ENCODE data around the gene OXGR1. TPM values are rescaled to one million over a fixed set of nuclear protein-coding genes. Genes with fewer than 3 reads are reported as not detected.

OXGR1 gene
- total and polyA plus RNA-seq, 7 donors, result 0.03 to 0.06 (median 0.05) TPM; not detected in 4

- no peak overlapping the region for H3K27ac ChIP-seq
- H3K4me3 ChIP-seq, result no peak overlapping the region
- no peak for TF ChIP-seq CTCF (IDR thresholded peaks at IDR 0.05)
- intact Hi-C loops (cut with DNase I), result no loop called here
- peaks cover 3 to 37% (median 6%) of the 10 kb centered on the region in 3 donors for H3K27me3 ChIP-seq (ENCODE audit: insufficient read depth in 3 of 3, low read length in 2 of 3)
- H3K9me3 ChIP-seq, result no peaks in the 10 kb centered on the region
- no peaks in the 10 kb centered on the region for H3K4me1 ChIP-seq
- no peak for DNase-seq
- WGBS, 3 donors, result 72 to 79% (median 73%) methylated on average over 2 of the region's 2 CpGs
- no peaks in the 10 kb centered on the region for H3K36me3 ChIP-seq (ENCODE audit: insufficient read depth in 1 of 2, low read depth in 1 of 2)
- ATAC-seq, result no peak
These were observed 3.8 kb upstream of the OXGR1 start for GRCh38 chr13:96998051-96998450.

GRCh38 chr13:96996886-96997285 is 2.6 kb upstream of the OXGR1 start:
- H3K4me3 ChIP-seq, result no peak overlapping the region
- no peak for ATAC-seq
- TF ChIP-seq CTCF (IDR thresholded peaks at IDR 0.05), result no peak
- no peaks in the 10 kb centered on the region for H3K9me3 ChIP-seq
- H3K36me3 ChIP-seq (ENCODE audit: insufficient read depth in 1 of 2, low read depth in 1 of 2), result no peaks in the 10 kb centered on the region
- H3K4me1 ChIP-seq, result no peaks in the 10 kb centered on the region
- peaks cover 4 to 42% (median 9%) of the 10 kb centered on the region in 3 donors for H3K27me3 ChIP-seq (ENCODE audit: insufficient read depth in 3 of 3, low read length in 2 of 3)
- 31 to 38% (median 37%) methylated on average over 5 of the region's 5 CpGs for WGBS, 3 donors
- no peak overlapping the region for H3K27ac ChIP-seq
- intact Hi-C loops (cut with DNase I), result no loop called here
- no peak for DNase-seq

GRCh38 chr13:96996107-96996506 is 1.8 kb upstream of the OXGR1 start:
- Histone ChIP-seq H3K27me3 (ENCODE audit: insufficient read depth in 3 of 3, low read length in 2 of 3) (peaks cover 4 to 48% (median 9%) of the 10 kb centered on the region in 3 donors), H3K4me1 (no peaks in the 10 kb centered on the region), H3K4me3 (no peak overlapping the region), H3K36me3 (ENCODE audit: insufficient read depth in 1 of 2, low read depth in 1 of 2) (no peaks in the 10 kb centered on the region), H3K9me3 (no peaks in the 10 kb centered on the region), H3K27ac (no peak overlapping the region)
- 75 to 82% (median 80%) methylated on average over 4 of the region's 4 CpGs for WGBS, 3 donors
- TF ChIP-seq CTCF (IDR thresholded peaks at IDR 0.05), result no peak
- intact Hi-C loops (cut with DNase I), result no loop called here
- ATAC-seq (no peak), DNase-seq (no peak)

GRCh38 chr13:96994858-96995243 is 575 bp upstream of the OXGR1 start:
- H3K27me3 ChIP-seq (ENCODE audit: insufficient read depth in 3 of 3, low read length in 2 of 3), result peaks cover 4 to 48% (median 9%) of the 10 kb centered on the region in 3 donors
- no peak for DNase-seq
- ATAC-seq, result no peak
- H3K4me3 ChIP-seq, result no peak overlapping the region
- intact Hi-C loops (cut with DNase I), result no loop called here
- H3K4me1 ChIP-seq, result no peaks in the 10 kb centered on the region
- no peak overlapping the region for H3K27ac ChIP-seq
- no peaks in the 10 kb centered on the region for H3K36me3 ChIP-seq (ENCODE audit: insufficient read depth in 1 of 2, low read depth in 1 of 2)
- WGBS, 3 donors, result 46 to 55% (median 55%) methylated on average over 10 of the region's 10 CpGs
- TF ChIP-seq CTCF (IDR thresholded peaks at IDR 0.05), result no peak
- no peaks in the 10 kb centered on the region for H3K9me3 ChIP-seq

GRCh38 chr13:96993634-96994016 is 651 bp downstream of the OXGR1 start:
- Histone ChIP-seq H3K27ac (no peak overlapping the region), H3K36me3 (ENCODE audit: insufficient read depth in 1 of 2, low read depth in 1 of 2) (no peaks in the 10 kb centered on the region), H3K4me3 (peak overlapping the region; percentile 63), H3K27me3 (ENCODE audit: insufficient read depth in 3 of 3, low read length in 2 of 3) (peaks cover 4 to 43% (median 9%) of the 10 kb centered on the region in 3 donors), H3K9me3 (no peaks in the 10 kb centered on the region), H3K4me1 (no peaks in the 10 kb centered on the region)
- ATAC-seq, result no peak
- DNase-seq, result no peak
- TF ChIP-seq CTCF (IDR thresholded peaks at IDR 0.05), result no peak
- intact Hi-C loops (cut with DNase I), result no loop called here
- WGBS, 3 donors, result 15 to 22% (median 16%) methylated on average over 8 of the region's 8 CpGs

All from psoas muscle (tissue), 8 donors.